Tibial artery (tissue), 4 donors: ENCODE measurements around the gene SLC39A2.

ENCODE experiments used
- DNase-seq, 2 donors: peaks; one replicate each; pipeline ENCODE4 v3.0.0-alpha.2; 2019
- H3K27ac ChIP-seq, 2 donors: fragments of 200-600 bp; sonication (generic) in 1 of 2; 1 replicate in 1 of 2; 2 replicates in 1 of 2; pipeline ENCODE4 v1.5.1; 2018 to 2019; ENCODE audit warnings: mild to moderate bottlenecking in 1 of 2
- H3K27me3 ChIP-seq, 2 donors: fragments of 200-600 bp; sonication (generic) in 1 of 2; one replicate each; pipeline versions ENCODE4 v1.5.1 to v1.6.0; 2016 to 2019
- H3K36me3 ChIP-seq, 3 donors: fragments of 200-600 bp; sonication (generic) in 2 of 3; one replicate each; pipeline ENCODE4 v1.5.1; 2016 to 2019; ENCODE audit warnings: mild to moderate bottlenecking in 2 of 3
- H3K4me1 ChIP-seq, 4 donors: fragments of 200-600 bp; sonication (generic) in 2 of 4; 1 replicate in 3 of 4; 2 replicates in 1 of 4; pipeline ENCODE4 v1.5.1; 2016 to 2019
- H3K4me3 ChIP-seq, 2 donors: fragments of 200-600 bp; sonication (generic) in 1 of 2; 1 replicate in 1 of 2; 2 replicates in 1 of 2; pipeline ENCODE4 v1.5.1; 2018 to 2019; ENCODE audit warnings: mild to moderate bottlenecking in 2 of 2
- H3K9me3 ChIP-seq, 3 donors: fragments of 200-600 bp; sonication (generic) in 1 of 3; one replicate each; pipeline ENCODE4 v1.5.1; 2016 to 2019
- intact Hi-C: fragments of 100-400 bp; cut with DNase I; formaldehyde crosslinking; loops from one replicate; pipeline ENCODE4 v1.15.0; 2023; ENCODE audit warnings: low total_unique reads
- TF ChIP-seq, protein P1 (sequence below), 2 experiments: fragments of 200-600 bp in 1 of 2; fragments of 450-650 bp in 1 of 2; IDR thresholded peaks; one replicate each; pipeline ENCODE4 v1.5.1; 2017 to 2019; ENCODE audit warnings: antibody characterized with exemption in 2 of 2, mild to moderate bottlenecking in 1 of 2, moderate library complexity in 1 of 2

SLC39A2 gene

DNA sequence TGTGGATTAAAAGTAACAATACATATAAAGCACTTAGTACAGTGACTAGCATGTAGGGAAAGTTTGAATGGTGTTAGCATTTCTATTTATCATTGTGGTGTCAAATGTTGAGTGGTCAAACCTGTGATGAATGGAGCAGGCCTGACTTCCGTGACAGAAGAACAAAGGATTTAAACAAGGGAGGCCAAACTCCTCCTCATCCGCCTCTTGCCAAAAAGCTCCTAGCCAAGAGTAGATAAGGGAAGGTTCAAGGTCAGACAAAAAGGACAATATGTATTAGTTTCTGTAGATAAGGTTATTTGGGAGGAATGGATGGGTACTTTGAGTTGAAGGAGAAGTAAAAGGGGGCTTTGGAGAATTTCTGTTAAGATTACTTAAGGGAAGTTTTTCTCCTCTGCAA, 49.5 kb downstream of the SLC39A2 start:
- TF ChIP-seq, protein P1, sequence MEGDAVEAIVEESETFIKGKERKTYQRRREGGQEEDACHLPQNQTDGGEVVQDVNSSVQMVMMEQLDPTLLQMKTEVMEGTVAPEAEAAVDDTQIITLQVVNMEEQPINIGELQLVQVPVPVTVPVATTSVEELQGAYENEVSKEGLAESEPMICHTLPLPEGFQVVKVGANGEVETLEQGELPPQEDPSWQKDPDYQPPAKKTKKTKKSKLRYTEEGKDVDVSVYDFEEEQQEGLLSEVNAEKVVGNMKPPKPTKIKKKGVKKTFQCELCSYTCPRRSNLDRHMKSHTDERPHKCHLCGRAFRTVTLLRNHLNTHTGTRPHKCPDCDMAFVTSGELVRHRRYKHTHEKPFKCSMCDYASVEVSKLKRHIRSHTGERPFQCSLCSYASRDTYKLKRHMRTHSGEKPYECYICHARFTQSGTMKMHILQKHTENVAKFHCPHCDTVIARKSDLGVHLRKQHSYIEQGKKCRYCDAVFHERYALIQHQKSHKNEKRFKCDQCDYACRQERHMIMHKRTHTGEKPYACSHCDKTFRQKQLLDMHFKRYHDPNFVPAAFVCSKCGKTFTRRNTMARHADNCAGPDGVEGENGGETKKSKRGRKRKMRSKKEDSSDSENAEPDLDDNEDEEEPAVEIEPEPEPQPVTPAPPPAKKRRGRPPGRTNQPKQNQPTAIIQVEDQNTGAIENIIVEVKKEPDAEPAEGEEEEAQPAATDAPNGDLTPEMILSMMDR (IDR thresholded peaks at IDR 0.05) = no peak
- H3K4me3 ChIP-seq = no peak overlapping the region
- H3K27ac ChIP-seq = no peak overlapping the region
- intact Hi-C loops = no loop called here
- no peak for DNase-seq
- H3K36me3 ChIP-seq = no peaks in the 10 kb centered on the region
- H3K9me3 ChIP-seq = no peaks in the 10 kb centered on the region
- peaks cover 0 to 5% (median 0%) of the 10 kb centered on the region in 4 donors for H3K4me1 ChIP-seq
- H3K27me3 ChIP-seq = no peaks in the 10 kb centered on the region

DNA sequence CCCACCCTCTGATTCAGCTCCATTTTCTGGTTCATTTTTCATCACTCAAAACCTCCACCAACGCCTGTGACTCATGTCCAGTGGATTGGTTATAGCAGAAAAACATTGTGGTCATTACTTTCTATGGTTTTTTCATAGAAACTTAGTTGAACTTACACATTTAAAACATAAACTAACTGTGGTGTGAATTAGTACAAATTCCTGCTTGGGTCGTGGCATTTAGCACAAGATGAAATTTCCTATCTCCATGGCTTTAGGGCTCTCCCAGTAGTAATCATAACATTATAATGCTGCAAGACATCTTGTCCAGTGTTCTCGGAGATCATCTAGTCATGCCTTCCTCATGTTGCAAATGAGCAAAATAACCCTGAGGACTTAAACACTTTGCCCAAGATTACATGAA, 50.2 kb downstream of the SLC39A2 start:
- intact Hi-C loops = no loop called here
- TF ChIP-seq, protein P1 (IDR thresholded peaks at IDR 0.05) = no peak

DNA sequence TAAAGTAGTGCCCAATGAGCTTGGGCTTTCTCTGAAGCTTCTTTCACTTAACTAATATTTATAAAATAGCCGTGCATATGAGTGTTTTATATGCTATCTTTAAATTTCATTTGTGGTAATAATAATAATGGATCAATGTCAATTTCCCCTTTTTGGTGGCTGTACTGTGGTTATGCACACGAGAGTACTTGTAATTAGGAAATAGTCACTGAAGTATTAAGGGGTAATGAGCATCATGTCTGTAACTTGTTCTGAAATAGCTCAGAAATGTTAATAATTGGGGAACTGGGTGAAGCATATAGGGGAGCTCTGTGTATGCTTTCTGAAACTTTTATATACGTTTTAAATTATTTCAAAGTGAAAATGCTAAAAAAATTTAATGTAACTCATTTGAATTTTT, 51.5 kb downstream of the SLC39A2 start:
- H3K4me1 ChIP-seq = no peaks in the 10 kb centered on the region
- intact Hi-C loops = no loop called here

More for the DNA sequence above, 50.2 kb downstream of the SLC39A2 start:
- Histone ChIP-seq H3K36me3 (no peaks in the 10 kb centered on the region), H3K9me3 (no peaks in the 10 kb centered on the region), H3K4me1 (peaks cover 0 to 3% (median 0%) of the 10 kb centered on the region in 4 donors), H3K27me3 (no peaks in the 10 kb centered on the region), H3K27ac (no peak overlapping the region), H3K4me3 (no peak overlapping the region)
- DNase-seq = no peak

More for the DNA sequence above, 51.5 kb downstream of the SLC39A2 start:
- TF ChIP-seq, protein P1 (IDR thresholded peaks at IDR 0.05) = no peak
- no peaks in the 10 kb centered on the region for H3K27me3 ChIP-seq
- no peaks in the 10 kb centered on the region for H3K36me3 ChIP-seq
- DNase-seq = no peak
- no peaks in the 10 kb centered on the region for H3K9me3 ChIP-seq
- no peak overlapping the region for H3K27ac ChIP-seq
- H3K4me3 ChIP-seq = no peak overlapping the region
